Esophagus mucosa (tissue), 1 donor: ENCODE results near the gene ACTL7B. TPM values are rescaled to one million over a fixed set of nuclear protein-coding genes. Genes with fewer than 3 reads are reported as not detected.
"Not testable (repeated sequence)": the region's sequence is repeated elsewhere in the genome, so short reads cannot be mapped to it uniquely, and the experiment has no call there.

Source experiments
- ATAC-seq: fragments of 200-7000 bp; cut with Tn5 transposase; one replicate; pipeline ENCODE4 v1.9.1; 2020
- total RNA-seq: library from RNA; stranded (reverse); gene quantifications from one replicate; pipeline ENCODE4 v1.2.4, GENCODE V29; 2023
- donor health status: DM: yes; HTN: yes; CAD: no.

The ACTL7B gene
- total RNA-seq, 1 donor from 2014 or later, result not detected

GRCh38 chr9:108842610-108843295, 13.0 kb downstream of the ACTL7B start:
- ATAC-seq, result no peak

- not testable (repeated sequence) for ATAC-seq
Observed at GRCh38 chr9:108839561-108839960, 16.2 kb downstream of the ACTL7B start.

- ATAC-seq, result peak; percentile 33
Observed at GRCh38 chr9:108838017-108838416, 17.8 kb downstream of the ACTL7B start.

- peak; percentile 92 for ATAC-seq
Observed at GRCh38 chr9:108837530-108837929, 18.3 kb downstream of the ACTL7B start.

- peak; percentile 93 for ATAC-seq
Observed at GRCh38 chr9:108836781-108837180, 19.0 kb downstream of the ACTL7B start.

GRCh38 chr9:108836319-108836718, 19.5 kb downstream of the ACTL7B start:
- peak; percentile 5 for ATAC-seq

- ATAC-seq, result peak; percentile 71
Observed at GRCh38 chr9:108835831-108836230, 20.0 kb downstream of the ACTL7B start.

- ATAC-seq, result no peak
Observed at GRCh38 chr9:108834959-108835665, 20.7 kb downstream of the ACTL7B start.

GRCh38 chr9:108832179-108832500, 23.6 kb downstream of the ACTL7B start:
- ATAC-seq, result no peak

- ATAC-seq, result no peak
Observed at GRCh38 chr9:108831496-108832178, 24.1 kb downstream of the ACTL7B start.

GRCh38 chr9:108830272-108830671, 25.5 kb downstream of the ACTL7B start:
- ATAC-seq, result peak; percentile 74

- ATAC-seq, result no peak
Observed at GRCh38 chr9:108823829-108824228, 32.0 kb downstream of the ACTL7B start.

GRCh38 chr9:108816037-108816436, 39.7 kb downstream of the ACTL7B start:
- no peak for ATAC-seq

GRCh38 chr9:108815156-108815555, 40.6 kb downstream of the ACTL7B start:
- peak; percentile 43 for ATAC-seq

GRCh38 chr9:108813951-108814601, 41.7 kb downstream of the ACTL7B start:
- ATAC-seq, result peak; percentile 96

- ATAC-seq, result no peak
Observed at GRCh38 chr9:108812396-108813025, 43.3 kb downstream of the ACTL7B start.

- ATAC-seq, result no peak
Observed at GRCh38 chr9:108811944-108812343, 43.8 kb downstream of the ACTL7B start.

- ATAC-seq, result no peak
Observed at GRCh38 chr9:108809269-108809668, 46.5 kb downstream of the ACTL7B start.
